ENCODE measurements around the gene INSL3. TPM values are rescaled to one million over a fixed set of nuclear protein-coding genes. Genes with fewer than 3 reads are reported as not detected.

The INSL3 gene
- total and polyA plus RNA-seq, 2 of the 13 experiments (the other 11 are each of a cell fraction or from before 2014, with no cell fraction given): 0.30 TPM; not detected in 1

GRCh38 chr19:17794731-17795494, 26.4 kb downstream of the INSL3 start, which contains the start of gene B3GNT3 (continued):
- TF ChIP-seq IRF9 (CRISPR knock-in tag; IDR thresholded peaks at IDR 0.05; ENCODE audit: borderline replicate concordance) (no peak), SP4 (CRISPR knock-in tag; IDR thresholded peaks at IDR 0.05) (no peak), STAT6 (CRISPR knock-in tag; IDR thresholded peaks at IDR 0.05; ENCODE audit: borderline replicate concordance) (no peak), KDM5B (CRISPR knock-in tag; IDR thresholded peaks at IDR 0.05; ENCODE audit: borderline replicate concordance) (peak; percentile 50; the same call in 1 of the 2 replicates), ZNF414 (CRISPR knock-in tag; IDR thresholded peaks at IDR 0.05) (no peak), ZNF567 (CRISPR knock-in tag; IDR thresholded peaks at IDR 0.05; ENCODE audit: borderline replicate concordance) (no peak), MED1 (CRISPR knock-in tag; IDR thresholded peaks at IDR 0.05) (no peak; the same call in 1 of the 2 replicates), ESRRA (CRISPR knock-in tag; IDR thresholded peaks at IDR 0.05; ENCODE audit: low read depth) (no peak), ZBTB44 (CRISPR knock-in tag; IDR thresholded peaks at IDR 0.05) (no peak), CCAR2 (optimal IDR thresholded peaks at IDR 0.05; ENCODE audit: low read depth, low read length) (no peak), ZNF160 (CRISPR knock-in tag; IDR thresholded peaks at IDR 0.05) (no peak), PHF5A (CRISPR knock-in tag; IDR thresholded peaks at IDR 0.05; ENCODE audit: low read depth, unreplicated experiment) (no peak), NFE2L2 (IDR thresholded peaks at IDR 0.05; ENCODE audit: low read length) (no peak), EP300 (IDR thresholded peaks at IDR 0.05; ENCODE audit: low read depth in 2 of 2, low read length in 2 of 2) (no peak), EP300 (CRISPR knock-in tag; IDR thresholded peaks at IDR 0.05; ENCODE audit: borderline replicate concordance) (no peak), ATF4 (CRISPR knock-in tag; IDR thresholded peaks at IDR 0.05) (peak in 1 of 2 experiments; percentile 40; a peak in 1 of 4 replicates), ISX (CRISPR knock-in tag; conservative IDR thresholded peaks at IDR 0.05) (no peak), ZNF18 (CRISPR knock-in tag; IDR thresholded peaks at IDR 0.05; ENCODE audit: insufficient replicate concordance) (peak; percentile 33), WIZ (CRISPR knock-in tag; IDR thresholded peaks at IDR 0.05) (no peak), RAD51 (IDR thresholded peaks at IDR 0.05; ENCODE audit: borderline replicate concordance) (no peak), NKX3-1 (CRISPR knock-in tag; IDR thresholded peaks at IDR 0.05) (no peak)
